K562 (cell line): ENCODE results near the gene SDC3. TPM values are rescaled to one million over a fixed set of nuclear protein-coding genes. Genes with fewer than 3 reads are reported as not detected.

Source experiments
- ARID3B ChIP-seq: fragments of 250-450 bp; sonication (Bioruptor Pico); IDR thresholded peaks from 2 replicates; pipeline ENCODE4 v1.4.0; 2020; ENCODE audit warnings: borderline replicate concordance
- ARID4B ChIP-seq: sonication (generic); formaldehyde crosslinking; IDR thresholded peaks from 2 replicates; pipeline ENCODE4 v1.8.0; 2022; ENCODE audit warnings: mild to moderate bottlenecking, missing genetic modification reagents
- BRD4 ChIP-seq: fragments of 200-600 bp; sonication (generic); IDR thresholded peaks from 2 replicates; pipeline ENCODE4 v1.6.1; 2017; ENCODE audit warnings: inconsistent platforms
- EP400 ChIP-seq: fragments of 450-650 bp; IDR thresholded peaks from 2 replicates; pipeline ENCODE4 v1.6.1; 2017; ENCODE audit warnings: antibody characterized with exemption, mild to moderate bottlenecking, moderate library complexity
- GTF2E2 ChIP-seq: fragments of 200-800 bp; sonication (Bioruptor generic); IDR thresholded peaks from 2 replicates; pipeline ENCODE4 v1.6.1; 2016; ENCODE audit warnings: missing genetic modification characterization, missing compliant biosample characterization
- HDAC2 ChIP-seq: fragments of 450-650 bp; IDR thresholded peaks from 2 replicates; pipeline ENCODE4 v1.6.1; 2016; ENCODE audit warnings: mild to moderate bottlenecking
- ILK ChIP-seq: fragments of 450-650 bp; IDR thresholded peaks from 2 replicates; pipeline ENCODE4 v1.6.1; 2016; ENCODE audit warnings: missing genetic modification characterization, low read depth, mild to moderate bottlenecking, missing compliant biosample characterization, moderate library complexity, borderline replicate concordance
- PRDM10 ChIP-seq: fragments of 450-650 bp; IDR thresholded peaks from 2 replicates; pipeline ENCODE4 v1.6.1; 2018; ENCODE audit not compliant: partially characterized antibody
- RAD21 ChIP-seq, 2 experiments: fragments of 250-450 bp in 1 of 2; fragments of 450-650 bp in 1 of 2; sonication (Bioruptor Pico) in 1 of 2; formaldehyde crosslinking in 1 of 2; IDR thresholded peaks in 1 of 2; conservative IDR thresholded peaks in 1 of 2; 2 replicates each; pipeline versions ENCODE4 v1.4.0 to v1.8.0; 2020 to 2022; ENCODE audit warnings: mild to moderate bottlenecking in 2 of 2, moderate library complexity in 1 of 2
- RFX5 ChIP-seq: IDR thresholded peaks from 2 replicates; pipeline ENCODE4 v1.6.1; 2011; ENCODE audit warnings: low read depth, mild to moderate bottlenecking, improper control_type of control experiment, low read length
- ZC3H11A ChIP-seq: IDR thresholded peaks from 2 replicates; pipeline ENCODE4 v1.6.1; 2012; ENCODE audit warnings: low read depth, low read length, improper control_type of control experiment
- ZNF146 ChIP-seq: IDR thresholded peaks from one replicate; pipeline ENCODE4 v1.6.1; 2018; ENCODE audit warnings: missing compliant biosample characterization; ENCODE audit not compliant: unreplicated experiment
- polyA plus RNA-seq, 8 experiments: library from polyadenylated mRNA; depleted of rRNA in 4 of 8; stranded (reverse) in 5 of 8; unstranded in 3 of 8; fragments of >200 nt; fragmentation: Nextera tagmentation in 2 of 8; fragmentation: Illumina TruSeq in 1 of 8; extraction: Ambion mirVana in 2 of 8; extraction: Trizol in 1 of 8; gene quantifications; 2 replicates each; pipeline versions ENCODE4 v1.2.1 to v1.2.3, GENCODE V29; 2011 to 2014; ENCODE audit warnings: inconsistent platforms in 1 of 8, missing spikeins in 1 of 8
- total RNA-seq, 7 experiments: library from RNA; depleted of rRNA in 6 of 7; stranded (reverse); fragments of >200 nt in 6 of 7; fragmentation: Illumina TruSeq in 2 of 7; extraction: Trizol in 2 of 7; gene quantifications; 2 replicates each; pipeline versions ENCODE4 v1.2.1 to v1.2.3, GENCODE V29; 2011 to 2021; ENCODE audit warnings: low replicate concordance in 1 of 7
- TF ChIP-seq, protein P1 (sequence below): fragments of 250-450 bp; sonication (Bioruptor Pico); IDR thresholded peaks from 2 replicates; pipeline ENCODE4 v1.5.0; 2020; ENCODE audit warnings: mild to moderate bottlenecking, borderline replicate concordance

SDC3 gene
- total and polyA plus RNA-seq, 9 of the 15 experiments (the other 6 are each of a cell fraction or from before 2014, with no cell fraction given) = 0.38 to 44.1 (median 12.1) TPM

- TF ChIP-seq RFX5 = 0 out of 2 replicates have a peak, but pooled peaks have one; percentile 47
- peak; percentile 14 for TF ChIP-seq PRDM10
- TF ChIP-seq BRD4 = no peak
- TF ChIP-seq ZNF146 (CRISPR knock-in tag) = no peak
- TF ChIP-seq HDAC2 = peak; percentile 99
- TF ChIP-seq ZC3H11A = no peak
- TF ChIP-seq, protein P1, sequence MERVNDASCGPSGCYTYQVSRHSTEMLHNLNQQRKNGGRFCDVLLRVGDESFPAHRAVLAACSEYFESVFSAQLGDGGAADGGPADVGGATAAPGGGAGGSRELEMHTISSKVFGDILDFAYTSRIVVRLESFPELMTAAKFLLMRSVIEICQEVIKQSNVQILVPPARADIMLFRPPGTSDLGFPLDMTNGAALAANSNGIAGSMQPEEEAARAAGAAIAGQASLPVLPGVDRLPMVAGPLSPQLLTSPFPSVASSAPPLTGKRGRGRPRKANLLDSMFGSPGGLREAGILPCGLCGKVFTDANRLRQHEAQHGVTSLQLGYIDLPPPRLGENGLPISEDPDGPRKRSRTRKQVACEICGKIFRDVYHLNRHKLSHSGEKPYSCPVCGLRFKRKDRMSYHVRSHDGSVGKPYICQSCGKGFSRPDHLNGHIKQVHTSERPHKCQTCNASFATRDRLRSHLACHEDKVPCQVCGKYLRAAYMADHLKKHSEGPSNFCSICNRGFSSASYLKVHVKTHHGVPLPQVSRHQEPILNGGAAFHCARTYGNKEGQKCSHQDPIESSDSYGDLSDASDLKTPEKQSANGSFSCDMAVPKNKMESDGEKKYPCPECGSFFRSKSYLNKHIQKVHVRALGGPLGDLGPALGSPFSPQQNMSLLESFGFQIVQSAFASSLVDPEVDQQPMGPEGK = no peak
- TF ChIP-seq GTF2E2 = no peak
- TF ChIP-seq ARID4B = peak; percentile 51; the same call in 1 of the 2 replicates
- no peak for TF ChIP-seq ARID3B (CRISPR knock-in tag)
- TF ChIP-seq ILK = no peak
- peak in 1 of 2 experiments; percentile 5; a peak in 1 of 4 replicates for TF ChIP-seq RAD21 (CRISPR knock-in tag; conservative IDR thresholded peaks at IDR 0.05 in 1 of 2, IDR thresholded peaks at IDR 0.05 in 1 of 2)
- no peak for TF ChIP-seq EP400
Observed at GRCh38 chr1:30903343-30904034, 5.1 kb downstream of the SDC3 start (continued).
